K562 (cell line): ENCODE measurements around the gene GPS2. TPM values are rescaled to one million over a fixed set of nuclear protein-coding genes. Genes with fewer than 3 reads are reported as not detected.

ENCODE experiments used
- CREM ChIP-seq: IDR thresholded peaks from 2 replicates; pipeline ENCODE4 v1.6.1; 2014; ENCODE audit warnings: antibody characterized with exemption, low read depth
- E2F8 ChIP-seq: fragments of 450-650 bp; IDR thresholded peaks from 2 replicates; pipeline ENCODE4 v1.7.1; 2018; ENCODE audit warnings: mild to moderate bottlenecking, low read depth; ENCODE audit not compliant: partially characterized antibody
- GTF2E2 ChIP-seq: fragments of 200-800 bp; sonication (Bioruptor generic); IDR thresholded peaks from 2 replicates; pipeline ENCODE4 v1.6.1; 2016; ENCODE audit warnings: missing genetic modification characterization, missing compliant biosample characterization
- HBP1 ChIP-seq: fragments of 450-650 bp; formaldehyde crosslinking; IDR thresholded peaks from 2 replicates; pipeline ENCODE4 v1.4.0; 2022; ENCODE audit warnings: missing genetic modification characterization
- HDAC1 ChIP-seq, 2 experiments: fragments of 450-650 bp; IDR thresholded peaks; 2 replicates each; pipeline ENCODE4 v1.6.1; 2016 to 2017; ENCODE audit warnings: inconsistent platforms in 1 of 2, mild to moderate bottlenecking in 1 of 2, moderate library complexity in 1 of 2
- HDAC2 ChIP-seq: fragments of 450-650 bp; IDR thresholded peaks from 2 replicates; pipeline ENCODE4 v1.6.1; 2016; ENCODE audit warnings: mild to moderate bottlenecking
- HDGF ChIP-seq: fragments of 450-650 bp; IDR thresholded peaks from 2 replicates; pipeline ENCODE4 v1.6.1; 2016
- MEF2D ChIP-seq: conservative IDR thresholded peaks from 2 replicates; pipeline ENCODE4 v1.6.1; 2016; ENCODE audit warnings: low read depth, missing genetic modification characterization, missing compliant biosample characterization
- PATZ1 ChIP-seq: fragments of 250-450 bp; sonication (Bioruptor Pico); IDR thresholded peaks from 2 replicates; pipeline ENCODE4 v1.5.0; 2020; ENCODE audit warnings: mild to moderate bottlenecking, borderline replicate concordance
- PRDM10 ChIP-seq: fragments of 450-650 bp; IDR thresholded peaks from 2 replicates; pipeline ENCODE4 v1.6.1; 2018; ENCODE audit not compliant: partially characterized antibody
- THAP7 ChIP-seq: fragments of 250-450 bp; sonication (Bioruptor Pico); IDR thresholded peaks from 2 replicates; pipeline ENCODE4 v1.5.0; 2021
- ZBTB7A ChIP-seq: IDR thresholded peaks from 2 replicates; pipeline ENCODE4 v1.6.1; 2011; ENCODE audit warnings: low read depth, mild to moderate bottlenecking, low read length, moderate library complexity, borderline replicate concordance; ENCODE audit not compliant: control insufficient read depth
- polyA plus RNA-seq, 8 experiments: library from polyadenylated mRNA; depleted of rRNA in 4 of 8; stranded (reverse) in 5 of 8; unstranded in 3 of 8; fragments of >200 nt; fragmentation: Nextera tagmentation in 2 of 8; fragmentation: Illumina TruSeq in 1 of 8; extraction: Ambion mirVana in 2 of 8; extraction: Trizol in 1 of 8; gene quantifications; 2 replicates each; pipeline versions ENCODE4 v1.2.1 to v1.2.3, GENCODE V29; 2011 to 2014; ENCODE audit warnings: inconsistent platforms in 1 of 8, missing spikeins in 1 of 8
- total RNA-seq, 7 experiments: library from RNA; depleted of rRNA in 6 of 7; stranded (reverse); fragments of >200 nt in 6 of 7; fragmentation: Illumina TruSeq in 2 of 7; extraction: Trizol in 2 of 7; gene quantifications; 2 replicates each; pipeline versions ENCODE4 v1.2.1 to v1.2.3, GENCODE V29; 2011 to 2021; ENCODE audit warnings: low replicate concordance in 1 of 7
- TF ChIP-seq, protein P1 (sequence below): fragments of 450-650 bp; IDR thresholded peaks from 2 replicates; pipeline ENCODE4 v1.6.1; 2016; ENCODE audit warnings: antibody characterized with exemption

The GPS2 gene
- total and polyA plus RNA-seq, 9 of the 15 experiments (the other 6 are each of a cell fraction or from before 2014, with no cell fraction given), result 18.3 to 75.7 (median 37.0) TPM

GRCh38 chr17:7262935-7263800 lies 52.0 kb downstream of the GPS2 start (continued):
- TF ChIP-seq CREM (0 out of 2 replicates have a peak, but pooled peaks have one; percentile 16), E2F8 (peak; percentile 55), THAP7 (no peak), HDGF (peak; percentile 89; the same call in 1 of the 2 replicates), PRDM10 (peak; percentile 78), GTF2E2 (tag) (0 out of 2 replicates have a peak, but pooled peaks have one; percentile 20), MEF2D (tag) (0 out of 2 replicates have a peak, but pooled peaks have one; percentile 33), HDAC2 (peak; percentile 76), ZBTB7A (0 out of 2 replicates have a peak, but pooled peaks have one; percentile 13), HBP1 (CRISPR knock-in tag) (0 out of 2 replicates have a peak, but pooled peaks have one; percentile 34), PATZ1 (CRISPR knock-in tag) (no peak), HDAC1 (IDR thresholded peaks at IDR 0.05) (peak in 1 of 2 experiments; percentile 81; a peak in 2 of 4 replicates)
- TF ChIP-seq, protein P1, sequence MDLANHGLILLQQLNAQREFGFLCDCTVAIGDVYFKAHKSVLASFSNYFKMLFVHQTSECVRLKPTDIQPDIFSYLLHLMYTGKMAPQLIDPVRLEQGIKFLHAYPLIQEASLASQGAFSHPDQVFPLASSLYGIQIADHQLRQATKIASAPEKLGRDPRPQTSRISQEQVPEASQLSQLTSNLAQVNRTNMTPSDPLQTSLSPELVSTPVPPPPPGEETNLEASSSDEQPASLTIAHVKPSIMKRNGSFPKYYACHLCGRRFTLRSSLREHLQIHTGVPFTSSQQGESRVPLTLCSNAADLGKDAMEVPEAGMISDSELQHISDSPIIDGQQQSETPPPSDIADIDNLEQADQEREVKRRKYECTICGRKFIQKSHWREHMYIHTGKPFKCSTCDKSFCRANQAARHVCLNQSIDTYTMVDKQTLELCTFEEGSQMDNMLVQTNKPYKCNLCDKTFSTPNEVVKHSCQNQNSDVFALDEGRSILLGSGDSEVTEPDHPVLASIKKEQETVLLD, result 0 out of 2 replicates have a peak, but pooled peaks have one; percentile 56
